ENCODE measurements around the gene GIMAP5.

GRCh38 chr7:150719436-150719835 is 17.8 kb upstream of the GIMAP5 start:
- TF ChIP-seq CTCF (conservative IDR thresholded peaks at IDR 0.05 in 1 of 2, IDR thresholded peaks at IDR 0.05 in 1 of 2; ENCODE audit: low read depth in 1 of 2, low read length in 2 of 2) (no peak), EZH2 (IDR thresholded peaks at IDR 0.05; ENCODE audit: low read length, missing control alignments) (no peak)

Measured in fibroblast of lung (primary cell).